GM21786 (cell line): ENCODE measurements around the gene BRCC3.

ENCODE experiments used
- ATAC-seq: cut with Tn5 transposase; IDR thresholded peaks from one replicate; pipeline ENCODE4 v1.9.1; 2021; ENCODE audit not compliant: unreplicated experiment

Gene BRCC3

GRCh38 chrX:155070975-155071693, at the start of gene BRCC3, which contains the start of the genes CMC4 and MTCP1:
Gene BRCC3 (plus strand): TSS chrX:155071508. CDS start chrX:155071528, 20 bp downstream.
Gene CMC4 (minus strand): TSS chrX:155071136. CDS start chrX:155064023, 7,113 bp downstream.
Gene MTCP1 (minus strand): TSS chrX:155071136. CDS start chrX:155066010, 5,126 bp downstream.
- peak; percentile 84 for ATAC-seq

GRCh38 chrX:155022585-155022984, 48.7 kb upstream of the BRCC3 start, which contains the start of gene F8:
Gene F8 (minus strand): TSS chrX:155022723. CDS start chrX:155022552, 171 bp downstream.
- no peak for ATAC-seq

- ATAC-seq, result no peak
These were observed 47.1 kb upstream of the BRCC3 start for GRCh38 chrX:155023907-155024833.

GRCh38 chrX:155026420-155026726, 44.9 kb upstream of the BRCC3 start:
- no peak for ATAC-seq

- ATAC-seq, result peak; percentile 85
These were observed 44.4 kb upstream of the BRCC3 start, which contains the start of gene FUNDC2 for GRCh38 chrX:155026727-155027508. Gene FUNDC2 (plus strand): TSS chrX:155026844. CDS start chrX:155026939, 95 bp downstream.

- ATAC-seq, result no peak
These were observed 43.7 kb upstream of the BRCC3 start for GRCh38 chrX:155027509-155028066.

- no peak for ATAC-seq
These were observed 43.2 kb upstream of the BRCC3 start for GRCh38 chrX:155028129-155028528.

- no peak for ATAC-seq
These were observed 42.4 kb upstream of the BRCC3 start for GRCh38 chrX:155028877-155029291.

- no peak for ATAC-seq
These were observed 39.7 kb upstream of the BRCC3 start for GRCh38 chrX:155031657-155032056.

GRCh38 chrX:155035688-155036087, 35.6 kb upstream of the BRCC3 start:
- ATAC-seq, result no peak

GRCh38 chrX:155046129-155046810, 25.0 kb upstream of the BRCC3 start:
- ATAC-seq, result no peak

- ATAC-seq, result no peak
These were observed 24.3 kb upstream of the BRCC3 start for GRCh38 chrX:155046811-155047528.

GRCh38 chrX:155048977-155049619, 22.2 kb upstream of the BRCC3 start:
- ATAC-seq, result peak; percentile 52

- no peak for ATAC-seq
These were observed 18.4 kb upstream of the BRCC3 start for GRCh38 chrX:155052738-155053498.

- no peak for ATAC-seq
These were observed 17.7 kb upstream of the BRCC3 start for GRCh38 chrX:155053656-155054055.

GRCh38 chrX:155054255-155054654, 17.1 kb upstream of the BRCC3 start:
- ATAC-seq, result no peak

- ATAC-seq, result no peak
These were observed 15.8 kb upstream of the BRCC3 start for GRCh38 chrX:155055494-155055893.

GRCh38 chrX:155056471-155056870, 14.8 kb upstream of the BRCC3 start:
- no peak for ATAC-seq
